Esophagus muscularis mucosa (tissue), 4 donors: ENCODE data around the gene IKZF2. TPM values are rescaled to one million over a fixed set of nuclear protein-coding genes. Genes with fewer than 3 reads are reported as not detected.

ENCODE experiments used
- DNase-seq: peaks from one replicate; pipeline ENCODE4 v3.0.0-alpha.2; 2017; ENCODE audit errors: extremely low spot score
- H3K27ac ChIP-seq, 4 donors: fragments of 200-600 bp; sonication (generic); replicated peaks in 1 of 4; 1 replicate in 3 of 4; 2 replicates in 1 of 4; pipeline ENCODE4 v1.5.1; 2016 to 2019; ENCODE audit warnings: mild to moderate bottlenecking in 1 of 4
- H3K27me3 ChIP-seq, 4 donors: fragments of 200-600 bp; sonication (generic); one replicate each; pipeline versions ENCODE4 v1.5.1 to v1.6.0; 2016 to 2019
- H3K36me3 ChIP-seq, 4 donors: fragments of 200-600 bp; sonication (generic); one replicate each; pipeline ENCODE4 v1.5.1; 2016 to 2019
- H3K4me1 ChIP-seq, 4 donors: fragments of 200-600 bp; sonication (generic); one replicate each; pipeline ENCODE4 v1.5.1; 2016 to 2019
- H3K4me3 ChIP-seq, 4 donors: fragments of 200-600 bp; sonication (generic); 1 replicate in 2 of 4; 2 replicates in 2 of 4; pipeline ENCODE4 v1.5.1; 2016 to 2019; ENCODE audit warnings: mild to moderate bottlenecking in 4 of 4, moderate library complexity in 1 of 4
- H3K9me3 ChIP-seq, 4 donors: fragments of 200-600 bp; sonication (generic); 1 replicate in 3 of 4; 2 replicates in 1 of 4; pipeline ENCODE4 v1.5.1; 2016 to 2019
- EP300 ChIP-seq: sonication (generic); formaldehyde crosslinking; IDR thresholded peaks from one replicate; pipeline ENCODE4 v1.6.1; 2017; ENCODE audit warnings: antibody characterized with exemption
- POLR2A ChIP-seq: fragments of 450-650 bp; IDR thresholded peaks from one replicate; pipeline ENCODE4 v1.6.1; 2017; ENCODE audit warnings: antibody characterized with exemption, moderate library complexity, mild to moderate bottlenecking, low read depth
- POLR2AphosphoS5 ChIP-seq, 2 donors: sonication (generic); formaldehyde crosslinking; IDR thresholded peaks; one replicate each; pipeline ENCODE4 v1.6.1; 2017; ENCODE audit warnings: antibody characterized with exemption in 2 of 2
- WGBS: methylation state at CpG from one replicate; pipeline ENCODE4 v1.1.5; 2018; 5-methylcytosine and 5-hydroxymethylcytosine counted together
- intact Hi-C: fragments of 100-400 bp; cut with DNase I; formaldehyde crosslinking; loops from one replicate; pipeline ENCODE4 v1.15.1; 2023
- total RNA-seq, 4 donors: library from RNA; depleted of rRNA; stranded (reverse); fragments of >200 nt; gene quantifications; one replicate each; pipeline versions ENCODE4 v1.1.0 to v1.2.1, GENCODE V29; 2016
- TF ChIP-seq, protein P1 (sequence below), 3 experiments: fragments of 200-600 bp in 2 of 3; fragments of 450-650 bp in 1 of 3; sonication (generic) in 2 of 3; IDR thresholded peaks; one replicate each; pipeline ENCODE4 v1.5.1; 2017 to 2019; ENCODE audit warnings: antibody characterized with exemption in 3 of 3, mild to moderate bottlenecking in 2 of 3, moderate library complexity in 1 of 3

The IKZF2 gene
- total RNA-seq, 4 donors from 2014 or later = 6.5 to 11.2 (median 8.8) TPM

DNA sequence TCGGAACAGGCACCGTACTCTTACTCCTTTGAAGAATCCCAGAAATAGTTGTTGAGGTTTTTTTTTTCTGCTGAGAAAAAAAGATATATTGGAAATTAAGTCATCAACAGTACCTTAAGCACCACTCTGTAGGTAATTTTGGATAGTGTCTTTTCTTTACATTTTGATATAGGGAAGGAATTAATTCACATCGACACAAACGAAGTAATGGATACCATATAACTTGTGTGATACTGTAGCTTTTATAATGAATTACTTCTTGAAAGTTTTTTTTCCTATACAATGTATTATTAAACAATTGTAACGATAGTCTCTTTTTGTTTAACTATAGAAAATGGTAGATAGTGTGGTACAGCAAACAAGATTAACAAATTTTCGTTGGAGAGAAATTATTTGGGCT is 1.5 kb upstream of the IKZF2 start:
- peak overlapping the region; percentile 78 to 94 (median 88) for H3K4me3 ChIP-seq
- H3K27ac ChIP-seq = peak overlapping the region; percentile 94 to 99 (median 97)
- WGBS = 50% methylated on average over 6 of the region's 6 CpGs
- H3K4me1 ChIP-seq = peaks cover 6 to 32% (median 26%) of the 10 kb centered on the region in 4 donors
- no peak for DNase-seq
- no peaks in the 10 kb centered on the region for H3K27me3 ChIP-seq
- H3K9me3 ChIP-seq = no peaks in the 10 kb centered on the region
- intact Hi-C loops = loop anchor here (2.0 to 5.0 kb wide), 3 partner anchors 261 to 466 kb away; no protein-coding TSS in a partner anchor
- H3K36me3 ChIP-seq = no peaks in the 10 kb centered on the region
- TF ChIP-seq POLR2A (no peak), EP300 (no peak), POLR2AphosphoS5 (IDR thresholded peaks at IDR 0.05) (no peak)
- TF ChIP-seq, protein P1, sequence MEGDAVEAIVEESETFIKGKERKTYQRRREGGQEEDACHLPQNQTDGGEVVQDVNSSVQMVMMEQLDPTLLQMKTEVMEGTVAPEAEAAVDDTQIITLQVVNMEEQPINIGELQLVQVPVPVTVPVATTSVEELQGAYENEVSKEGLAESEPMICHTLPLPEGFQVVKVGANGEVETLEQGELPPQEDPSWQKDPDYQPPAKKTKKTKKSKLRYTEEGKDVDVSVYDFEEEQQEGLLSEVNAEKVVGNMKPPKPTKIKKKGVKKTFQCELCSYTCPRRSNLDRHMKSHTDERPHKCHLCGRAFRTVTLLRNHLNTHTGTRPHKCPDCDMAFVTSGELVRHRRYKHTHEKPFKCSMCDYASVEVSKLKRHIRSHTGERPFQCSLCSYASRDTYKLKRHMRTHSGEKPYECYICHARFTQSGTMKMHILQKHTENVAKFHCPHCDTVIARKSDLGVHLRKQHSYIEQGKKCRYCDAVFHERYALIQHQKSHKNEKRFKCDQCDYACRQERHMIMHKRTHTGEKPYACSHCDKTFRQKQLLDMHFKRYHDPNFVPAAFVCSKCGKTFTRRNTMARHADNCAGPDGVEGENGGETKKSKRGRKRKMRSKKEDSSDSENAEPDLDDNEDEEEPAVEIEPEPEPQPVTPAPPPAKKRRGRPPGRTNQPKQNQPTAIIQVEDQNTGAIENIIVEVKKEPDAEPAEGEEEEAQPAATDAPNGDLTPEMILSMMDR (IDR thresholded peaks at IDR 0.05) = no peak

DNA sequence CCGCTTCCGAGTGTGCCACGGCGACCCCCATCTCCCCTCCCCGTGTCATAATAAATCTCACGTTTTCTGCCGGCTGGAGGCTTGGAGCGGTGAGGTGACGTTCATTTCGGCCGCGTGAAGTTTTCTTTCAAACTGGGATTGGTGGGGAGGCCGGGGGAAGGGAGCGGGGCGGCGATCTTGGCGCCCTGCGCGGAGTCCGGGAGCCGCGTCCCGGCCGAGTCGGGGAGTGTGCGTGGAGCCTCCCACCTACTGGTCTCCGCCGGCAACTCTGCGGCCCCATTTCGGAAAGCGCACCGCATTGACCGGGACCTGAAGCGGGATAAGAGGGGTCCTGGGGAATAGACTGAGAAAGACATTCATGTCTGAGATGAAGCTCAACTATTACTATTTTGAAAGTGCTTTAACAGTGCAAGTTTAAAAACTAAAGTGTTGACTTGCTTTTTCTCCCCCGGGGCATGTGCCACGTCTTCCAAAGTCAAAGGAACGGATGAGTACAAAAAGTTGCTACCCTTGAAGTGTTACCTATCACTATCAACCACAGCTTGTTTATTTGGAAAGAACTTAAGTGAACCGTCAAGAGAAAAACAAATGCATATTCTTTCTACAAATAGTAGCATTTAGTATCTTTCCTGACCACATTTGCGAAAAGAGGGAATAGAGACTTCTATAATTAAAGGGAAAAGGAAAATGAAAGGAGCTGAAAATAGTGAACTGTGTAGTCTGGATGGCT is 818 bp upstream of the IKZF2 start:
- Histone ChIP-seq H3K9me3 (no peaks in the 10 kb centered on the region), H3K36me3 (no peaks in the 10 kb centered on the region), H3K27ac (peak overlapping the region; percentile 94 to 99 (median 97)), H3K27me3 (no peaks in the 10 kb centered on the region), H3K4me3 (peak overlapping the region; percentile 78 to 94 (median 88)), H3K4me1 (peaks cover 6 to 32% (median 28%) of the 10 kb centered on the region in 4 donors)
- TF ChIP-seq POLR2AphosphoS5 (IDR thresholded peaks at IDR 0.05) (peak in 1 of 2 donors; percentile 32), POLR2A (no peak)
- TF ChIP-seq, protein P1 (IDR thresholded peaks at IDR 0.05) = peak; percentile 52 to 59 (median 57)
- intact Hi-C loops = loop anchor here (2.0 to 5.0 kb wide), 3 partner anchors 260 to 465 kb away; no protein-coding TSS in a partner anchor
- WGBS = under 1% methylated on average over 32 of the region's 39 CpGs
- DNase-seq = peak; percentile 93

DNA sequence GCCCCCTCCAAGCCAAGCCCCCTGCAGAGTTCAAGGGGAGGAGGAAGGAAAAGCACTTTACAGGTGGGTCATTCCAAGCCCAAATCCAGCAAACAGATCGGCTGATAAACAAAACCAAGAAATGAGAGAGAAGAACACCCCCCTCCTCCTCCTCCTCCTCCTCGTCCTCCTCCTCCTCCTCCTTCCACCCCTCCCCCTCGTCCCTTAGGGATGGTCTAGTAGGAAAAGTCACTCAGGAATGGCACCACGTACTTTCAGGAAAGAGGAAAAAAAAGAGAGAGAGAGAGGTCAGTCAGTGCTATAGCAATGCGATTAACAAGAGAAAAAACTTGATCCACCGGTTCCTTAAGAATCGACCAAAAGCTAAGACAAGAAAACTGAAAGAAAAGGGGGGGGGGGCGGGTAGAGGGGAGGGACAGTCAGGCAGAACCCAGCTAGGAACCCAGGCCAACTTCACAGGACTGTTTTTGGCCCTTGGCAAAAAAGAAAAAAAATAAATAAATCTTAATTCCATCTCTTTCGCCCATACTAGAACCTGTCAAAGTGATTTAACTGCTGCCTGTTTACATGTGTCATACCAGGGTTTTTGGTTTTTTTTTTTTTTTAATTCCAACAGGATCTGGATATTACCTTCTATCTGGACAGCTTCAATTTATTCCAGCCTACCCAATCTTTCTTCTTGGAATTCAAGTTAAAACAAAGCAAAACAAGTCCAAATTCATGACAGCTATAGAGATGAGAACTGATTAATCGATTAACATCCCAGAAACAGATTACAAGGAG is 906 bp downstream of the IKZF2 start:
- intact Hi-C loops = loop anchor here (5.0 kb wide), 2 partner anchors 258 to 463 kb away; no protein-coding TSS in a partner anchor
- no peak for DNase-seq
- H3K9me3 ChIP-seq = no peaks in the 10 kb centered on the region
- WGBS = 6% methylated on average over 10 of the region's 10 CpGs
- TF ChIP-seq, protein P1 (IDR thresholded peaks at IDR 0.05) = no peak
- no peak for TF ChIP-seq POLR2A
- no peak for TF ChIP-seq POLR2AphosphoS5 (IDR thresholded peaks at IDR 0.05)
- no peak for TF ChIP-seq EP300
- peak overlapping the region; percentile 78 to 94 (median 88) for H3K4me3 ChIP-seq
- no peaks in the 10 kb centered on the region for H3K36me3 ChIP-seq
- peaks cover 6 to 37% (median 34%) of the 10 kb centered on the region in 4 donors for H3K4me1 ChIP-seq
- H3K27ac ChIP-seq = peak overlapping the region; percentile 81 to 99 (median 96)
- no peaks in the 10 kb centered on the region for H3K27me3 ChIP-seq

DNA sequence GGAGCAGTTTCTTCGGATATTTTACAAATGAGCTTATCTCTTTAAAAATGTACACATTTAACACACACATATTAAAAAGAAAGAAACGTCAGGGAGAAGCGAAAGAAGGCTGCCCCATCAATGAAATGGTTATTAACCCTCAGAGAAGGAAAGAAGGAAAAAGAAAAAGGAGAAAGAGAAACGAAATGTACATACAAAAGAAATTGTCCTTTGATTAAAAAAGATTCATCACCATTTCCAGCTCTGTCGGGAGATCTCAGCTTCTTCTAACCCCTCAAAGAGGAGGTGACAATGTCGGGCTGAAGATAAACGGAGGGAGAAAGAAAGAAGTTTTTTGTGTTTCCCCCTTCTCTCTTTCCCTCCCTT is 1.5 kb downstream of the IKZF2 start:
- no peak for DNase-seq
- TF ChIP-seq POLR2AphosphoS5 (IDR thresholded peaks at IDR 0.05) (no peak), EP300 (no peak), POLR2A (no peak)
- TF ChIP-seq, protein P1 (IDR thresholded peaks at IDR 0.05) = no peak
- Histone ChIP-seq H3K4me3 (peak overlapping the region; percentile 78 to 94 (median 88)), H3K4me1 (peaks cover 6 to 40% (median 38%) of the 10 kb centered on the region in 4 donors), H3K36me3 (no peaks in the 10 kb centered on the region), H3K27ac (peak overlapping the region; percentile 81 to 99 (median 96)), H3K27me3 (no peaks in the 10 kb centered on the region), H3K9me3 (no peaks in the 10 kb centered on the region)
- intact Hi-C loops = loop anchor here (5.0 kb wide), 2 partner anchors 258 to 463 kb away; no protein-coding TSS in a partner anchor
- WGBS = 3% methylated on average over 7 of the region's 7 CpGs
